ENCODE measurements around the gene PCYOX1L. TPM values are rescaled to one million over a fixed set of nuclear protein-coding genes. Genes with fewer than 3 reads are reported as not detected.

PCYOX1L gene
- polyA plus RNA-seq, 1 experiment = 12.8 TPM

- Histone ChIP-seq H3K36me3 (ENCODE audit: control insufficient read depth, insufficient read depth, low read length) (no peaks in the 10 kb centered on the region), H3K4me3 (ENCODE audit: low read depth, low read length) (no peak overlapping the region), H3K27me3 (ENCODE audit: control insufficient read depth, insufficient read depth, low read length) (no peaks in the 10 kb centered on the region)
- ChIA-PET CTCF (interaction anchor here (1.0 to 2.1 kb wide), 3 partner anchors 12 to 34 kb away, joined by 3 to 8 read pairs (median 3); no protein-coding TSS in a partner anchor), POLR2A (no interaction called here)
- no peak for DNase-seq (ENCODE audit: low read depth)
- TF ChIP-seq CTCF (IDR thresholded peaks at IDR 0.05; ENCODE audit: insufficient read depth, low read depth, low read length) = no peak
Observed at GRCh38 chr5:149333711-149334443, 24.0 kb upstream of the PCYOX1L start.

- CTCF ChIA-PET = no interaction called here
Observed at GRCh38 chr5:149337736-149338135, 20.1 kb upstream of the PCYOX1L start.

GRCh38 chr5:149338364-149338763, 19.5 kb upstream of the PCYOX1L start:
- Histone ChIP-seq H3K4me3 (ENCODE audit: low read depth, low read length) (no peak overlapping the region), H3K27me3 (ENCODE audit: control insufficient read depth, insufficient read depth, low read length) (no peaks in the 10 kb centered on the region), H3K36me3 (ENCODE audit: control insufficient read depth, insufficient read depth, low read length) (no peaks in the 10 kb centered on the region)
- CTCF ChIA-PET = no interaction called here
- no peak for DNase-seq (ENCODE audit: low read depth)
- POLR2A ChIA-PET = no interaction called here
- no peak for TF ChIP-seq CTCF (IDR thresholded peaks at IDR 0.05; ENCODE audit: insufficient read depth, low read depth, low read length)

More at GRCh38 chr5:149337736-149338135, 20.1 kb upstream of the PCYOX1L start:
- Histone ChIP-seq H3K36me3 (ENCODE audit: control insufficient read depth, insufficient read depth, low read length) (no peaks in the 10 kb centered on the region), H3K27me3 (ENCODE audit: control insufficient read depth, insufficient read depth, low read length) (no peaks in the 10 kb centered on the region), H3K4me3 (ENCODE audit: low read depth, low read length) (no peak overlapping the region)
- POLR2A ChIA-PET = no interaction called here
- TF ChIP-seq CTCF (IDR thresholded peaks at IDR 0.05; ENCODE audit: insufficient read depth, low read depth, low read length) = no peak
- no peak for DNase-seq (ENCODE audit: low read depth)

- no peak for TF ChIP-seq CTCF (IDR thresholded peaks at IDR 0.05; ENCODE audit: insufficient read depth, low read depth, low read length)
- Histone ChIP-seq H3K4me3 (ENCODE audit: low read depth, low read length) (no peak overlapping the region), H3K36me3 (ENCODE audit: control insufficient read depth, insufficient read depth, low read length) (no peaks in the 10 kb centered on the region), H3K27me3 (ENCODE audit: control insufficient read depth, insufficient read depth, low read length) (no peaks in the 10 kb centered on the region)
- POLR2A ChIA-PET = no interaction called here
- DNase-seq (ENCODE audit: low read depth) = no peak
- CTCF ChIA-PET = interaction anchor here (1.5 to 2.9 kb wide), 4 partner anchors 9 to 31 kb away, joined by 3 to 9 read pairs (median 6); no protein-coding TSS in a partner anchor
Observed at GRCh38 chr5:149340920-149341319, 16.9 kb upstream of the PCYOX1L start.

- CTCF ChIA-PET = interaction anchor here (1.8 to 2.9 kb wide), 3 partner anchors 10 to 26 kb away, joined by 4 to 9 read pairs (median 7); no protein-coding TSS in a partner anchor
Observed at GRCh38 chr5:149341876-149342275, 16.0 kb upstream of the PCYOX1L start.

More at GRCh38 chr5:149341876-149342275, 16.0 kb upstream of the PCYOX1L start:
- POLR2A ChIA-PET = no interaction called here
- no peak for DNase-seq (ENCODE audit: low read depth)
- Histone ChIP-seq H3K4me3 (ENCODE audit: low read depth, low read length) (no peak overlapping the region), H3K36me3 (ENCODE audit: control insufficient read depth, insufficient read depth, low read length) (no peaks in the 10 kb centered on the region), H3K27me3 (ENCODE audit: control insufficient read depth, insufficient read depth, low read length) (no peaks in the 10 kb centered on the region)
- TF ChIP-seq CTCF (IDR thresholded peaks at IDR 0.05; ENCODE audit: insufficient read depth, low read depth, low read length) = no peak
